Stimulated activated CD8-positive, alpha-beta memory T cell treated with anti-CD3 and anti-CD28 coated beads, Interleukin-2, amount 100 ng/mL, for 48 hours (primary cell): Measurements from ENCODE around the gene RPTN.
A peak's percentile ranks its signal among the peaks of the same experiment; 100 is the strongest.
"Not testable (repeated sequence)": the region's sequence is repeated elsewhere in the genome, so short reads cannot be mapped to it uniquely, and the experiment has no call there.

ENCODE experiments used
- DNase-seq, 2 donors: peaks; one replicate each; pipeline ENCODE4 v3.0.0-alpha.2; 2020; ENCODE audit warnings: low read depth in 2 of 2

Gene RPTN

GRCh38 chr1:152165286-152166077, 6.5 kb upstream of the RPTN start:
- no peak for DNase-seq

- DNase-seq, result no peak
Measured at GRCh38 chr1:152164517-152165136, 5.6 kb upstream of the RPTN start.

GRCh38 chr1:152162792-152163463, 3.9 kb upstream of the RPTN start:
- no peak for DNase-seq

- DNase-seq, result no peak
Measured at GRCh38 chr1:152160576-152160975, 1.5 kb upstream of the RPTN start.

- no peak for DNase-seq
Measured at GRCh38 chr1:152153996-152154395, 5.0 kb downstream of the RPTN start.

GRCh38 chr1:152151646-152152045, 7.4 kb downstream of the RPTN start:
- no peak for DNase-seq

- DNase-seq, result no peak
Measured at GRCh38 chr1:152148981-152149380, 10.0 kb downstream of the RPTN start.

GRCh38 chr1:152148051-152148450, 11.0 kb downstream of the RPTN start:
- no peak for DNase-seq

GRCh38 chr1:152145769-152146168, 13.3 kb downstream of the RPTN start:
- DNase-seq, result no peak

GRCh38 chr1:152144674-152145183, 14.3 kb downstream of the RPTN start:
- not testable (repeated sequence) for DNase-seq

- peak in 1 of 2 donors; percentile 28 for DNase-seq
Measured at GRCh38 chr1:152143150-152143887, 15.7 kb downstream of the RPTN start.

- DNase-seq, result no peak
Measured at GRCh38 chr1:152141971-152142584, 16.9 kb downstream of the RPTN start.

- no peak for DNase-seq
Measured at GRCh38 chr1:152137215-152137614, 21.8 kb downstream of the RPTN start.

GRCh38 chr1:152130186-152130585, 28.8 kb downstream of the RPTN start:
- DNase-seq, result no peak

- no peak for DNase-seq
Measured at GRCh38 chr1:152127673-152128072, 31.4 kb downstream of the RPTN start.

GRCh38 chr1:152125834-152126443, 33.1 kb downstream of the RPTN start:
- no peak for DNase-seq

- no peak for DNase-seq
Measured at GRCh38 chr1:152118915-152119314, 40.1 kb downstream of the RPTN start.

- DNase-seq, result no peak
Measured at GRCh38 chr1:152115344-152115743, 43.7 kb downstream of the RPTN start, which contains the start of gene TCHH. Gene TCHH, minus strand, starts transcription at chr1:152115444. Its CDS starts 1,364 bp downstream, at chr1:152114080.

- DNase-seq, result no peak
Measured at GRCh38 chr1:152112885-152113432, 46.1 kb downstream of the RPTN start.

GRCh38 chr1:152112101-152112884, 46.7 kb downstream of the RPTN start:
- DNase-seq, result no peak
